ENCODE measurements around the gene NIPA2.

Gene NIPA2

DNA sequence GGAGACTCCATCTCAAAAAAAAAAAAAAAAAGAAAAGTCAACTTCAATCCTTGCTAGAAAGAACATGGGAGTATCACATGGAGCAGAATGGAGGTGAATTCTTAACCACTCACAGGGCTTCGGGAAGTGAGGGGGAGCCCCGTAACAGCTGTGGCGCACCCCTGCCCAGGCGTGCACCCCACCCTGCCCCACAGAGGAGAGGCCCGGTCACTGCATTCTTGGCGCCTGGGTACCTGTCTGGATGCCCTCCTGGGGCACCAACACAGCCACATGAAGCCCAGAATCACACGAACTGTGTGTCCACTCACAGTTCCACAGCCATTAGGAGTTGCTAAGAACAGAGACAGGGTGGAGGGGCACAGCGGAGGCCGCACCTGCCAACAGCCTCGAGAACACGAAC, 51.8 kb downstream of the NIPA2 start:
- DNase-seq = no peak
- Histone ChIP-seq H4K20me1 (ENCODE audit: insufficient read depth, low read length) (no peaks in the 10 kb centered on the region), H2AFZ (ENCODE audit: low read length) (no peak overlapping the region), H3K4me1 (ENCODE audit: low read length) (no peaks in the 10 kb centered on the region), H3K9me3 (replicated peaks; ENCODE audit: insufficient read depth, low read length) (no peaks in the 10 kb centered on the region), H3K4me3 (ENCODE audit: low read length) (no peak overlapping the region), H3K27ac (ENCODE audit: low read length) (no peak overlapping the region), H3K27me3 (replicated peaks; ENCODE audit: insufficient read depth, low read length) (no peaks in the 10 kb centered on the region), H3K9ac (ENCODE audit: low read length) (no peak overlapping the region), H3K36me3 (replicated peaks; ENCODE audit: insufficient read depth, low read length) (no peaks in the 10 kb centered on the region), H3F3A (ENCODE audit: insufficient read depth, low read length) (no peaks in the 10 kb centered on the region), H3K79me2 (ENCODE audit: low read length) (no peaks in the 10 kb centered on the region), H3K4me2 (ENCODE audit: low read depth, low read length) (no peak overlapping the region), H3K9me2 (replicated peaks; ENCODE audit: insufficient read depth, low read length) (no peaks in the 10 kb centered on the region)
- TF ChIP-seq, protein P1, sequence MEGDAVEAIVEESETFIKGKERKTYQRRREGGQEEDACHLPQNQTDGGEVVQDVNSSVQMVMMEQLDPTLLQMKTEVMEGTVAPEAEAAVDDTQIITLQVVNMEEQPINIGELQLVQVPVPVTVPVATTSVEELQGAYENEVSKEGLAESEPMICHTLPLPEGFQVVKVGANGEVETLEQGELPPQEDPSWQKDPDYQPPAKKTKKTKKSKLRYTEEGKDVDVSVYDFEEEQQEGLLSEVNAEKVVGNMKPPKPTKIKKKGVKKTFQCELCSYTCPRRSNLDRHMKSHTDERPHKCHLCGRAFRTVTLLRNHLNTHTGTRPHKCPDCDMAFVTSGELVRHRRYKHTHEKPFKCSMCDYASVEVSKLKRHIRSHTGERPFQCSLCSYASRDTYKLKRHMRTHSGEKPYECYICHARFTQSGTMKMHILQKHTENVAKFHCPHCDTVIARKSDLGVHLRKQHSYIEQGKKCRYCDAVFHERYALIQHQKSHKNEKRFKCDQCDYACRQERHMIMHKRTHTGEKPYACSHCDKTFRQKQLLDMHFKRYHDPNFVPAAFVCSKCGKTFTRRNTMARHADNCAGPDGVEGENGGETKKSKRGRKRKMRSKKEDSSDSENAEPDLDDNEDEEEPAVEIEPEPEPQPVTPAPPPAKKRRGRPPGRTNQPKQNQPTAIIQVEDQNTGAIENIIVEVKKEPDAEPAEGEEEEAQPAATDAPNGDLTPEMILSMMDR (IDR thresholded peaks at IDR 0.05; ENCODE audit: low read length) = no peak
- TF ChIP-seq EZH2 (optimal IDR thresholded peaks at IDR 0.05; ENCODE audit: low read depth, low read length) (no peak), EZH2phosphoT487 (IDR thresholded peaks at IDR 0.05; ENCODE audit: low read length) (no peak)

GRCh38 chr15:22891426-22892210, 53.2 kb downstream of the NIPA2 start:
- no peaks in the 10 kb centered on the region for H3K36me3 ChIP-seq (replicated peaks; ENCODE audit: insufficient read depth, low read length)
- H4K20me1 ChIP-seq (ENCODE audit: insufficient read depth, low read length) = no peaks in the 10 kb centered on the region
- TF ChIP-seq EZH2 (optimal IDR thresholded peaks at IDR 0.05; ENCODE audit: low read depth, low read length) (no peak), EZH2phosphoT487 (IDR thresholded peaks at IDR 0.05; ENCODE audit: low read length) (no peak)
- TF ChIP-seq, protein P1 (IDR thresholded peaks at IDR 0.05; ENCODE audit: low read length) = no peak
- no peak overlapping the region for H3K27ac ChIP-seq (ENCODE audit: low read length)
- no peak overlapping the region for H3K4me3 ChIP-seq (ENCODE audit: low read length)
- H3K79me2 ChIP-seq (ENCODE audit: low read length) = no peaks in the 10 kb centered on the region
- H2AFZ ChIP-seq (ENCODE audit: low read length) = no peak overlapping the region
- H3F3A ChIP-seq (ENCODE audit: insufficient read depth, low read length) = no peaks in the 10 kb centered on the region
- H3K9ac ChIP-seq (ENCODE audit: low read length) = no peak overlapping the region
- no peak overlapping the region for H3K4me2 ChIP-seq (ENCODE audit: low read depth, low read length)
- no peaks in the 10 kb centered on the region for H3K4me1 ChIP-seq (ENCODE audit: low read length)
- no peaks in the 10 kb centered on the region for H3K9me2 ChIP-seq (replicated peaks; ENCODE audit: insufficient read depth, low read length)
- H3K9me3 ChIP-seq (replicated peaks; ENCODE audit: insufficient read depth, low read length) = no peaks in the 10 kb centered on the region
- H3K27me3 ChIP-seq (replicated peaks; ENCODE audit: insufficient read depth, low read length) = no peaks in the 10 kb centered on the region
- no peak for DNase-seq

- Histone ChIP-seq H3K79me2 (ENCODE audit: low read length) (no peaks in the 10 kb centered on the region), H3K9me3 (replicated peaks; ENCODE audit: insufficient read depth, low read length) (no peaks in the 10 kb centered on the region), H3K27ac (ENCODE audit: low read length) (no peak overlapping the region), H3K27me3 (replicated peaks; ENCODE audit: insufficient read depth, low read length) (no peaks in the 10 kb centered on the region), H2AFZ (ENCODE audit: low read length) (no peak overlapping the region), H3K4me3 (ENCODE audit: low read length) (no peak overlapping the region), H3K36me3 (replicated peaks; ENCODE audit: insufficient read depth, low read length) (no peaks in the 10 kb centered on the region), H3K9me2 (replicated peaks; ENCODE audit: insufficient read depth, low read length) (no peaks in the 10 kb centered on the region), H3F3A (ENCODE audit: insufficient read depth, low read length) (no peaks in the 10 kb centered on the region), H3K9ac (ENCODE audit: low read length) (no peak overlapping the region), H3K4me1 (ENCODE audit: low read length) (no peaks in the 10 kb centered on the region), H4K20me1 (ENCODE audit: insufficient read depth, low read length) (no peaks in the 10 kb centered on the region), H3K4me2 (ENCODE audit: low read depth, low read length) (no peak overlapping the region)
- no peak for DNase-seq
- TF ChIP-seq, protein P1 (IDR thresholded peaks at IDR 0.05; ENCODE audit: low read length) = no peak
- TF ChIP-seq EZH2 (optimal IDR thresholded peaks at IDR 0.05; ENCODE audit: low read depth, low read length) = no peak
- no peak for TF ChIP-seq EZH2phosphoT487 (IDR thresholded peaks at IDR 0.05; ENCODE audit: low read length)
These were observed 53.9 kb downstream of the NIPA2 start for GRCh38 chr15:22892333-22892732.
